GM19023 (cell line): ENCODE data around the gene NEDD9.

Source experiments
- ATAC-seq: cut with Tn5 transposase; IDR thresholded peaks from one replicate; pipeline ENCODE4 v1.9.1; 2021; ENCODE audit warnings: mild to moderate bottlenecking, moderate library complexity; ENCODE audit not compliant: unreplicated experiment

Gene NEDD9

GRCh38 chr6:11236076-11236750 lies 3.7 kb upstream of the NEDD9 start:
- peak; percentile 21 for ATAC-seq

GRCh38 chr6:11235062-11235461 lies 2.6 kb upstream of the NEDD9 start:
- no peak for ATAC-seq

GRCh38 chr6:11233673-11234573 lies 1.5 kb upstream of the NEDD9 start:
- no peak for ATAC-seq

- peak; percentile 22 for ATAC-seq
These were observed 530 bp upstream of the NEDD9 start for GRCh38 chr6:11232770-11233626.

- ATAC-seq: no peak
These were observed 790 bp downstream of the NEDD9 start for GRCh38 chr6:11231564-11232192.

- ATAC-seq: no peak
These were observed 1.4 kb downstream of the NEDD9 start for GRCh38 chr6:11231108-11231463.

- ATAC-seq: no peak
These were observed 2.0 kb downstream of the NEDD9 start for GRCh38 chr6:11230158-11231107.

- ATAC-seq: no peak
These were observed 2.8 kb downstream of the NEDD9 start for GRCh38 chr6:11229655-11230046.

GRCh38 chr6:11228935-11229654 lies 3.4 kb downstream of the NEDD9 start:
- no peak for ATAC-seq

GRCh38 chr6:11227698-11228097 lies 4.8 kb downstream of the NEDD9 start:
- no peak for ATAC-seq

GRCh38 chr6:11226005-11226404 lies 6.5 kb downstream of the NEDD9 start:
- no peak for ATAC-seq

GRCh38 chr6:11224966-11225463 lies 7.5 kb downstream of the NEDD9 start:
- no peak for ATAC-seq

- no peak for ATAC-seq
These were observed 8.1 kb downstream of the NEDD9 start for GRCh38 chr6:11224252-11224965.

- ATAC-seq: no peak
These were observed 9.1 kb downstream of the NEDD9 start for GRCh38 chr6:11223286-11223864.

GRCh38 chr6:11222385-11223277 lies 9.8 kb downstream of the NEDD9 start:
- ATAC-seq: no peak

GRCh38 chr6:11221623-11222384 lies 10.7 kb downstream of the NEDD9 start:
- ATAC-seq: no peak
